Retinal pigment epithelial cell (primary cell): ENCODE results near the gene WBP1L.

Source experiments
- DNase-seq: peaks from one replicate; pipeline ENCODE4 v3.0.0-alpha.2; 2010; ENCODE audit warnings: low read depth
- H3K4me3 ChIP-seq: 2 replicates; pipeline ENCODE4 v1.5.1; 2011; ENCODE audit warnings: mild to moderate bottlenecking, low read length, control low read depth, moderate library complexity
- CTCF ChIP-seq: conservative IDR thresholded peaks from 2 replicates; pipeline ENCODE4 v1.5.1; 2011; ENCODE audit warnings: low read depth, low read length, control low read depth, inconsistent platforms

The WBP1L gene

GRCh38 chr10:102775201-102775934, 31.6 kb downstream of the WBP1L start:
- peak overlapping the region; percentile 76 for H3K4me3 ChIP-seq
- DNase-seq: no peak
- no peak for TF ChIP-seq CTCF

GRCh38 chr10:102775935-102776669, 32.4 kb downstream of the WBP1L start:
- TF ChIP-seq CTCF: no peak
- peak; percentile 90 for DNase-seq
- H3K4me3 ChIP-seq: peak overlapping the region; percentile 76

GRCh38 chr10:102776779-102777456, 33.2 kb downstream of the WBP1L start:
- H3K4me3 ChIP-seq: peak overlapping the region; percentile 76
- DNase-seq: peak; percentile 99
- no peak for TF ChIP-seq CTCF

- H3K4me3 ChIP-seq: peak overlapping the region; percentile 76
- no peak for DNase-seq
- TF ChIP-seq CTCF: no peak
Measured at GRCh38 chr10:102777711-102778453, 34.1 kb downstream of the WBP1L start.

- DNase-seq: peak; percentile 75
- H3K4me3 ChIP-seq: no peak overlapping the region
- TF ChIP-seq CTCF: no peak
Measured at GRCh38 chr10:102778781-102779180, 35.0 kb downstream of the WBP1L start.

GRCh38 chr10:102779680-102780526, 36.2 kb downstream of the WBP1L start:
- no peak for DNase-seq
- no peak overlapping the region for H3K4me3 ChIP-seq
- TF ChIP-seq CTCF: no peak
